ENCODE results near the gene PRSS33.

GRCh38 chr16:2766430-2767139 lies 20.8 kb downstream of the PRSS33 start:
- no peak for TF ChIP-seq CTCF (conservative IDR thresholded peaks at IDR 0.05; ENCODE audit: low read depth, low read length)
- TF ChIP-seq EZH2 (IDR thresholded peaks at IDR 0.05; ENCODE audit: borderline replicate concordance, low read depth, low read length, poor library complexity, severe bottlenecking) = no peak
